ENCODE measurements around the gene SIRT7.

Gene SIRT7

DNA sequence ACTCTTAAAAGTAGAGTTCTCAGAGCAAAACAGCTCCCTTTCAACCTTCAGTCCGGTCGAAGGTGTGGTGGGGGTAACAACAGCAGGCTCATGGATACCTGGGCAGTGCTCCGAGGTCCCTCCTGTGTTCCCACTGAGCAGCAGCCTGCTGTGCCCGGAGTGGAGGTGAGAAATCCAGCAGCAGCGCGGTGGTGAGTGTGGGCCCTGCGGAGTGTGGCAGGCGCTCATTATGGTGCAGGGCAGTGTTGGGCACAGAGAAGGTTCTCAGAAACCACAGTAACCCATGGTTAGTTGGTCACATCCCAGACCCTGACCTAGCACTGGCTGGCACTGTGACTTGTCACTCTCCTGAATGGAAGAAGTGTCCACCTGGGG is 52.6 kb downstream of the SIRT7 start:
- DNase-seq (ENCODE audit: low read depth in 2 of 2) = no peak

- DNase-seq (ENCODE audit: low read depth in 2 of 2) = no peak
Measured at GRCh38 chr17:81863833-81864768, 53.9 kb downstream of the SIRT7 start.

DNA sequence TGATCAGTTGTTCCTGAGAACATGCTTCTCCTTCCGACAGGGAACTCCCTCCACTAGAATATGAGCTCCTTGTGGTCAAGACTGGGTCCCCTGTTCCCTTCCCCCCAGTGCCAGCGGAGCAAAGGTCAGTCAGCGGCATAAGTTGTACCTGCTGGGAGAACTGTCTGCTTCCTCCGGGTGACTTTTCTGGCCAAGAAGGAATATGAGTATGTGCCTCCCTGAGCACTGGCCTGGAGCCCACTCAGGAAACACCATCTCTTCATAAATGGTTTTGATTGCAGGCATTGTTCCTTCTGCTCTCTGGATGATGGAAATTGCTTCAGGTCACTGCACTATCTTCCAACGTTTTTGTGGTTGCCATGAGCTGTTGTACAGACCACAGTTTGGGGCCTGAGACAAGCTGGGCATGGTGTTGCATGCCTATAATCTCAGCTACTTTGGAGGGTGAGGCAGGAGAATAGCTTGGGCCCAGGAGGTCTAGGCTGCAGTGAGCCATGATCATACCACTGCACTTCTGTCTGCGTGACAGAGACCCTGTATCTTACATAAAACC is 54.8 kb downstream of the SIRT7 start:
- no peak for DNase-seq (ENCODE audit: low read depth in 2 of 2)
